ENCODE measurements around the gene KCNJ1.

DNA sequence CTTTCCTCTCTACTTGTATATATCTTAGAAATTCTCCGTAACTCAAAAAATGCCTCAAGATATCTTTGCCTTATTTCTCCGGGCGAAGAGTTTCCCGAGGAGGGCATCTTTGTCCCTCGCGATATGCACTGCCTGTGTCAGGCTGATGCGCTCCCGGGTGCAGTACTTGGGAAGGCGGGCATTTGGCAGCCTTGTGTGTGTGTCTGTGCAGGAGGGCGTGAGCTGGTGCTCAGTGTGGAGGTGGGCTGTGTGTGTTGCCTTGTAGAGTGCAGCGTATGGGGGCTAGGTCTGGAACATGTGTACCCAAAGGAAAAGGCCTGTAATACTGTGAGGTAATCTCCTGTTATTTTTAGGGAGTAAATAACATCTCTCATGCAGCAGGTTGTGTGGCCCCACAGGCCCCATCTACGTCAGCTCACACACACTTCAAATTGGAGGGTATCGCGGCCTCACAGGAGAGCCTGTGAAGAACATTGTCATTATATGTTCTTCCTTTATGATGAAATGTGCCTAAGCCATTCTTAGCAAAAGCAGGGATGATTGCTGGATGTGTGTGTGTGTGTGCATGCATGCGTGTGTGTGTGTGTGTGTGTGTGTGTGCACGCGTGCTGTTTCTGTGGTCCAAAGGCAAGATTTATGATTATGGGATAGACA lies 77.5 kb downstream of the KCNJ1 start:
- TF ChIP-seq, protein P1, sequence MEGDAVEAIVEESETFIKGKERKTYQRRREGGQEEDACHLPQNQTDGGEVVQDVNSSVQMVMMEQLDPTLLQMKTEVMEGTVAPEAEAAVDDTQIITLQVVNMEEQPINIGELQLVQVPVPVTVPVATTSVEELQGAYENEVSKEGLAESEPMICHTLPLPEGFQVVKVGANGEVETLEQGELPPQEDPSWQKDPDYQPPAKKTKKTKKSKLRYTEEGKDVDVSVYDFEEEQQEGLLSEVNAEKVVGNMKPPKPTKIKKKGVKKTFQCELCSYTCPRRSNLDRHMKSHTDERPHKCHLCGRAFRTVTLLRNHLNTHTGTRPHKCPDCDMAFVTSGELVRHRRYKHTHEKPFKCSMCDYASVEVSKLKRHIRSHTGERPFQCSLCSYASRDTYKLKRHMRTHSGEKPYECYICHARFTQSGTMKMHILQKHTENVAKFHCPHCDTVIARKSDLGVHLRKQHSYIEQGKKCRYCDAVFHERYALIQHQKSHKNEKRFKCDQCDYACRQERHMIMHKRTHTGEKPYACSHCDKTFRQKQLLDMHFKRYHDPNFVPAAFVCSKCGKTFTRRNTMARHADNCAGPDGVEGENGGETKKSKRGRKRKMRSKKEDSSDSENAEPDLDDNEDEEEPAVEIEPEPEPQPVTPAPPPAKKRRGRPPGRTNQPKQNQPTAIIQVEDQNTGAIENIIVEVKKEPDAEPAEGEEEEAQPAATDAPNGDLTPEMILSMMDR (conservative IDR thresholded peaks at IDR 0.05 in 1 of 2, IDR thresholded peaks at IDR 0.05 in 1 of 2; ENCODE audit: low read depth in 1 of 2, low read length in 2 of 2): no peak
- no peak for TF ChIP-seq EZH2 (IDR thresholded peaks at IDR 0.05; ENCODE audit: low read length, missing control alignments)
